ENCODE data around the gene TOMM20.
"Not testable (repeated sequence)": the region's sequence is repeated elsewhere in the genome, so short reads cannot be mapped to it uniquely, and the experiment has no call there.

The TOMM20 gene

GRCh38 chr1:235075048-235075776, 53.4 kb downstream of the TOMM20 start:
- Histone ChIP-seq H3K4me1 (peaks cover 0 to 68% (median 48%) of the 10 kb centered on the region in 4 donors), H3K4me3 (peak overlapping the region in 1 of 2 donors; percentile 21), H3K27ac (peak overlapping the region; percentile 72 to 75), H3K36me3 (no peaks in the 10 kb centered on the region), H3K9me3 (no peaks in the 10 kb centered on the region), H3K27me3 (no peaks in the 10 kb centered on the region)
- DNase-seq = peak; percentile 74 to 90
- intact Hi-C loops (cut with DNase I; ENCODE audit: low total_unique reads) = no loop called here
- TF ChIP-seq, protein P1, sequence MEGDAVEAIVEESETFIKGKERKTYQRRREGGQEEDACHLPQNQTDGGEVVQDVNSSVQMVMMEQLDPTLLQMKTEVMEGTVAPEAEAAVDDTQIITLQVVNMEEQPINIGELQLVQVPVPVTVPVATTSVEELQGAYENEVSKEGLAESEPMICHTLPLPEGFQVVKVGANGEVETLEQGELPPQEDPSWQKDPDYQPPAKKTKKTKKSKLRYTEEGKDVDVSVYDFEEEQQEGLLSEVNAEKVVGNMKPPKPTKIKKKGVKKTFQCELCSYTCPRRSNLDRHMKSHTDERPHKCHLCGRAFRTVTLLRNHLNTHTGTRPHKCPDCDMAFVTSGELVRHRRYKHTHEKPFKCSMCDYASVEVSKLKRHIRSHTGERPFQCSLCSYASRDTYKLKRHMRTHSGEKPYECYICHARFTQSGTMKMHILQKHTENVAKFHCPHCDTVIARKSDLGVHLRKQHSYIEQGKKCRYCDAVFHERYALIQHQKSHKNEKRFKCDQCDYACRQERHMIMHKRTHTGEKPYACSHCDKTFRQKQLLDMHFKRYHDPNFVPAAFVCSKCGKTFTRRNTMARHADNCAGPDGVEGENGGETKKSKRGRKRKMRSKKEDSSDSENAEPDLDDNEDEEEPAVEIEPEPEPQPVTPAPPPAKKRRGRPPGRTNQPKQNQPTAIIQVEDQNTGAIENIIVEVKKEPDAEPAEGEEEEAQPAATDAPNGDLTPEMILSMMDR (IDR thresholded peaks at IDR 0.05) = no peak

GRCh38 chr1:235074523-235075047, 54.1 kb downstream of the TOMM20 start:
- Histone ChIP-seq H3K27me3 (no peaks in the 10 kb centered on the region), H3K36me3 (no peaks in the 10 kb centered on the region), H3K4me3 (peak overlapping the region in 1 of 2 donors; percentile 21), H3K4me1 (peaks cover 0 to 67% (median 51%) of the 10 kb centered on the region in 4 donors), H3K27ac (peak overlapping the region; percentile 72 to 75), H3K9me3 (no peaks in the 10 kb centered on the region)
- DNase-seq = no peak
- intact Hi-C loops (cut with DNase I; ENCODE audit: low total_unique reads) = no loop called here
- TF ChIP-seq, protein P1 (IDR thresholded peaks at IDR 0.05) = no peak

GRCh38 chr1:235073968-235074522, 54.6 kb downstream of the TOMM20 start:
- Histone ChIP-seq H3K27me3 (no peaks in the 10 kb centered on the region), H3K4me3 (no peak overlapping the region), H3K9me3 (no peaks in the 10 kb centered on the region), H3K4me1 (peaks cover 0 to 67% (median 49%) of the 10 kb centered on the region in 4 donors), H3K27ac (peak overlapping the region; percentile 72 to 75), H3K36me3 (no peaks in the 10 kb centered on the region)
- intact Hi-C loops (cut with DNase I; ENCODE audit: low total_unique reads) = no loop called here
- TF ChIP-seq, protein P1 (IDR thresholded peaks at IDR 0.05) = no peak
- DNase-seq = no peak

- Histone ChIP-seq H3K9me3 (no peaks in the 10 kb centered on the region), H3K27me3 (no peaks in the 10 kb centered on the region), H3K36me3 (no peaks in the 10 kb centered on the region), H3K4me1 (peaks cover 0 to 68% (median 48%) of the 10 kb centered on the region in 4 donors), H3K4me3 (no peak overlapping the region), H3K27ac (peak overlapping the region; percentile 72 to 75)
- intact Hi-C loops (cut with DNase I; ENCODE audit: low total_unique reads) = no loop called here
- TF ChIP-seq, protein P1 (IDR thresholded peaks at IDR 0.05) = no peak
- DNase-seq = no peak
Measured at GRCh38 chr1:235073331-235073967, 55.2 kb downstream of the TOMM20 start.

- H3K4me1 ChIP-seq = peaks cover 0 to 73% (median 52%) of the 10 kb centered on the region in 4 donors
- H3K9me3 ChIP-seq; H3K36me3 ChIP-seq; DNase-seq; intact Hi-C loops (cut with DNase I; ENCODE audit: low total_unique reads); H3K27me3 ChIP-seq; H3K4me3 ChIP-seq; H3K27ac ChIP-seq: not testable (repeated sequence)
Measured at GRCh38 chr1:235072577-235072976, 56.1 kb downstream of the TOMM20 start.

- no peak overlapping the region for H3K27ac ChIP-seq
- no peaks in the 10 kb centered on the region for H3K27me3 ChIP-seq
- intact Hi-C loops (cut with DNase I; ENCODE audit: low total_unique reads) = no loop called here
- H3K4me3 ChIP-seq = no peak overlapping the region
- no peaks in the 10 kb centered on the region for H3K36me3 ChIP-seq
- no peaks in the 10 kb centered on the region for H3K9me3 ChIP-seq
- no peak for DNase-seq
- TF ChIP-seq, protein P1 (IDR thresholded peaks at IDR 0.05) = no peak
- H3K4me1 ChIP-seq = peaks cover 0 to 74% (median 55%) of the 10 kb centered on the region in 4 donors
Measured at GRCh38 chr1:235072096-235072495, 56.5 kb downstream of the TOMM20 start.
